Fibroblast of upper back skin (primary cell): ENCODE data around the gene BPIFB2.

Experiments used
- DNase-seq: peaks from one replicate; pipeline ENCODE4 v3.0.0-alpha.2; 2013

The BPIFB2 gene

GRCh38 chr20:33022694-33023438 is 15.4 kb downstream of the BPIFB2 start:
- no peak for DNase-seq

- DNase-seq = no peak
These were observed 16.1 kb downstream of the BPIFB2 start for GRCh38 chr20:33023439-33024242.

GRCh38 chr20:33024243-33024560 is 16.7 kb downstream of the BPIFB2 start:
- no peak for DNase-seq

GRCh38 chr20:33024609-33025317 is 17.3 kb downstream of the BPIFB2 start:
- no peak for DNase-seq

- DNase-seq = no peak
These were observed 17.9 kb downstream of the BPIFB2 start for GRCh38 chr20:33025318-33025876.

GRCh38 chr20:33026072-33026778 is 18.7 kb downstream of the BPIFB2 start:
- DNase-seq = no peak

- DNase-seq = no peak
These were observed 19.6 kb downstream of the BPIFB2 start for GRCh38 chr20:33026779-33027759.

- no peak for DNase-seq
These were observed 20.6 kb downstream of the BPIFB2 start for GRCh38 chr20:33027769-33028751.

GRCh38 chr20:33028875-33029274 is 21.4 kb downstream of the BPIFB2 start:
- no peak for DNase-seq

GRCh38 chr20:33030076-33030475 is 22.6 kb downstream of the BPIFB2 start:
- no peak for DNase-seq

- DNase-seq = no peak
These were observed 23.1 kb downstream of the BPIFB2 start for GRCh38 chr20:33030569-33030968.

GRCh38 chr20:33031531-33031930 is 24.0 kb downstream of the BPIFB2 start, which contains the start of gene BPIFB6:
Gene BPIFB6 (plus strand): TSS chr20:33031648. CDS start chr20:33031648, 0 bp downstream.
- DNase-seq = no peak

GRCh38 chr20:33032555-33032954 is 25.1 kb downstream of the BPIFB2 start:
- no peak for DNase-seq

- DNase-seq = no peak
These were observed 25.9 kb downstream of the BPIFB2 start for GRCh38 chr20:33033381-33033780.

GRCh38 chr20:33034115-33034514 is 26.6 kb downstream of the BPIFB2 start:
- no peak for DNase-seq

- no peak for DNase-seq
These were observed 27.5 kb downstream of the BPIFB2 start for GRCh38 chr20:33034901-33035492.

GRCh38 chr20:33037456-33037855 is 30.0 kb downstream of the BPIFB2 start:
- DNase-seq = no peak

- DNase-seq = no peak
These were observed 30.7 kb downstream of the BPIFB2 start for GRCh38 chr20:33038243-33038642.

- no peak for DNase-seq
These were observed 34.9 kb downstream of the BPIFB2 start for GRCh38 chr20:33042430-33042829.
